Measurements from ENCODE around the gene CD300LB.

Gene CD300LB

GRCh38 chr17:74485022-74485743 lies 46.1 kb downstream of the CD300LB start:
- Histone ChIP-seq H4K20me1 (ENCODE audit: control insufficient read depth, insufficient read depth, low read depth, low read length) (no peaks in the 10 kb centered on the region), H3K9me3 (ENCODE audit: control insufficient read depth, insufficient read depth, low read length) (no peaks in the 10 kb centered on the region), H3F3A (ENCODE audit: control insufficient read depth, insufficient read depth) (no peaks in the 10 kb centered on the region), H3K27me3 (ENCODE audit: control insufficient read depth, low read length) (no peaks in the 10 kb centered on the region; the same call in 1 of the 2 replicates), H3K27ac (ENCODE audit: low read depth, low read length) (no peak overlapping the region), H3K4me2 (ENCODE audit: low read length) (no peak overlapping the region), H3K4me3 (ENCODE audit: low read length) (no peak overlapping the region), H3K79me2 (ENCODE audit: control insufficient read depth, low read length) (no peaks in the 10 kb centered on the region), H3K9me2 (replicated peaks; ENCODE audit: control insufficient read depth, low read length) (no peaks in the 10 kb centered on the region), H3K36me3 (ENCODE audit: control insufficient read depth, low read length) (no peaks in the 10 kb centered on the region), H3K4me1 (ENCODE audit: control insufficient read depth, low read length) (no peaks in the 10 kb centered on the region)
- TF ChIP-seq EZH2phosphoT487 (IDR thresholded peaks at IDR 0.05; ENCODE audit: borderline replicate concordance, low read length) (no peak), CTCF (IDR thresholded peaks at IDR 0.05; ENCODE audit: low read depth, low read length, poor library complexity, severe bottlenecking) (no peak)

GRCh38 chr17:74484066-74484465 lies 47.2 kb downstream of the CD300LB start:
- H3F3A ChIP-seq (ENCODE audit: control insufficient read depth, insufficient read depth) = no peaks in the 10 kb centered on the region
- H3K36me3 ChIP-seq (ENCODE audit: control insufficient read depth, low read length) = no peaks in the 10 kb centered on the region
- no peaks in the 10 kb centered on the region; the same call in 1 of the 2 replicates for H3K27me3 ChIP-seq (ENCODE audit: control insufficient read depth, low read length)

GRCh38 chr17:74481621-74482020 lies 49.7 kb downstream of the CD300LB start:
- no peak overlapping the region for H3K27ac ChIP-seq (ENCODE audit: low read depth, low read length)
- H3K36me3 ChIP-seq (ENCODE audit: control insufficient read depth, low read length) = no peaks in the 10 kb centered on the region
- no peak overlapping the region for H3K4me3 ChIP-seq (ENCODE audit: low read length)
- H3F3A ChIP-seq (ENCODE audit: control insufficient read depth, insufficient read depth) = no peaks in the 10 kb centered on the region
- no peaks in the 10 kb centered on the region for H3K9me3 ChIP-seq (ENCODE audit: control insufficient read depth, insufficient read depth, low read length)
- no peaks in the 10 kb centered on the region; the same call in 1 of the 2 replicates for H3K27me3 ChIP-seq (ENCODE audit: control insufficient read depth, low read length)
- H3K9me2 ChIP-seq (replicated peaks; ENCODE audit: control insufficient read depth, low read length) = no peaks in the 10 kb centered on the region
- no peaks in the 10 kb centered on the region for H3K79me2 ChIP-seq (ENCODE audit: control insufficient read depth, low read length)
- H3K4me2 ChIP-seq (ENCODE audit: low read length) = no peak overlapping the region
- H4K20me1 ChIP-seq (ENCODE audit: control insufficient read depth, insufficient read depth, low read depth, low read length) = no peaks in the 10 kb centered on the region
- no peaks in the 10 kb centered on the region for H3K4me1 ChIP-seq (ENCODE audit: control insufficient read depth, low read length)
- TF ChIP-seq EZH2phosphoT487 (IDR thresholded peaks at IDR 0.05; ENCODE audit: borderline replicate concordance, low read length) (no peak), CTCF (IDR thresholded peaks at IDR 0.05; ENCODE audit: low read depth, low read length, poor library complexity, severe bottlenecking) (no peak)

More at GRCh38 chr17:74484066-74484465, 47.2 kb downstream of the CD300LB start:
- no peak overlapping the region for H3K27ac ChIP-seq (ENCODE audit: low read depth, low read length)
- no peak overlapping the region for H3K4me2 ChIP-seq (ENCODE audit: low read length)
- no peaks in the 10 kb centered on the region for H3K4me1 ChIP-seq (ENCODE audit: control insufficient read depth, low read length)
- no peaks in the 10 kb centered on the region for H3K9me3 ChIP-seq (ENCODE audit: control insufficient read depth, insufficient read depth, low read length)
- TF ChIP-seq CTCF (IDR thresholded peaks at IDR 0.05; ENCODE audit: low read depth, low read length, poor library complexity, severe bottlenecking) = no peak
- no peak for TF ChIP-seq EZH2phosphoT487 (IDR thresholded peaks at IDR 0.05; ENCODE audit: borderline replicate concordance, low read length)
- no peaks in the 10 kb centered on the region for H3K9me2 ChIP-seq (replicated peaks; ENCODE audit: control insufficient read depth, low read length)
- H3K4me3 ChIP-seq (ENCODE audit: low read length) = no peak overlapping the region
- H3K79me2 ChIP-seq (ENCODE audit: control insufficient read depth, low read length) = no peaks in the 10 kb centered on the region
- no peaks in the 10 kb centered on the region for H4K20me1 ChIP-seq (ENCODE audit: control insufficient read depth, insufficient read depth, low read depth, low read length)

Data from DOHH2 (cell line).